ENCODE data around the gene AMBP.

Gene AMBP

DNA sequence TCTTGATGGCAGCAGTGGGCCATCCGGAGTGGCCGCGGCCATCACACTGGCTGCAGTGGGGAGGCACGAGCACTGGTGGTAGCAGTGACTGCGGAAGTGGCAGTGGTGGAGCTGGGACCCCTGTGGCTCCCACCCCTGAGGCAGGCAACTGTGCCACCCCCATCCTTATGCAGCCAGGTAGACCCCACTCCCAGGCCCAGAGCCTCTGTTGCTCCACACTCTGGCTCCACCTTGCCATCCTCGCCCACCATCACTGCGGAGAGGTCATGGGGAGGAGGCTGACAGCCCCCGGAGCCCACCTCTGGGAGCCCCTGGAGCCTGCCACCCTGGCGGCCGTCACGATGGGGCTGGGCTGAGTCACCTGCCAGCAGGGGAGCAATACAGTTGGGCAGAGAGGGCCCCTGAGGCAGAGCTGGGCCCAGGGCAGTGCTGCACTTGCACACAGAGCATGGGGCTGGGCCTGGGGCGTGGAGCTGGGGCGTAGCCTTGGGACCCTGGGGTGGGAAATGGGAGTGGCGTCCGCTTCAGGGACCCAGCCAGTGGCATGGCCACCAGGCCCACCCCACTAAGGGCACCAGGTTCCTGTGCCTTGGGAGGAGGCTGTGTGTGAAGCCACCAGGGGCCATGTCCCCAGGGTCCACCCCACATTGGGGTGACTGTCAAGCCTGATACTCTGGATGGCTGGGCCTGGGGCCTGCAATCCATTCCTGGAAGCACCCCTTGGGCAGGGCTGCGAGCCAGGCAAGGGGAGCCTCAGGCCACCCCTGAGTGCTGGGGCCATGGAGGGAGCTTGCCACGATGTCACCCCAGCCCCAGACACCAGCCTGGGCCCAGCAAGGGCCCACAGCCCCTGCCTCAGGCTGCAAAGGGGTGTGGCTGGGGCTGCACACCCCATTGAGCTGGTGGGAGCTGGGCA, 7.7 kb downstream of the AMBP start:
- H4K20me1 ChIP-seq (ENCODE audit: insufficient read depth, low read length, poor library complexity, severe bottlenecking): no peaks in the 10 kb centered on the region
- TF ChIP-seq, protein P1, sequence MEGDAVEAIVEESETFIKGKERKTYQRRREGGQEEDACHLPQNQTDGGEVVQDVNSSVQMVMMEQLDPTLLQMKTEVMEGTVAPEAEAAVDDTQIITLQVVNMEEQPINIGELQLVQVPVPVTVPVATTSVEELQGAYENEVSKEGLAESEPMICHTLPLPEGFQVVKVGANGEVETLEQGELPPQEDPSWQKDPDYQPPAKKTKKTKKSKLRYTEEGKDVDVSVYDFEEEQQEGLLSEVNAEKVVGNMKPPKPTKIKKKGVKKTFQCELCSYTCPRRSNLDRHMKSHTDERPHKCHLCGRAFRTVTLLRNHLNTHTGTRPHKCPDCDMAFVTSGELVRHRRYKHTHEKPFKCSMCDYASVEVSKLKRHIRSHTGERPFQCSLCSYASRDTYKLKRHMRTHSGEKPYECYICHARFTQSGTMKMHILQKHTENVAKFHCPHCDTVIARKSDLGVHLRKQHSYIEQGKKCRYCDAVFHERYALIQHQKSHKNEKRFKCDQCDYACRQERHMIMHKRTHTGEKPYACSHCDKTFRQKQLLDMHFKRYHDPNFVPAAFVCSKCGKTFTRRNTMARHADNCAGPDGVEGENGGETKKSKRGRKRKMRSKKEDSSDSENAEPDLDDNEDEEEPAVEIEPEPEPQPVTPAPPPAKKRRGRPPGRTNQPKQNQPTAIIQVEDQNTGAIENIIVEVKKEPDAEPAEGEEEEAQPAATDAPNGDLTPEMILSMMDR (conservative IDR thresholded peaks at IDR 0.05; ENCODE audit: low read length): no peak
- no peak for TF ChIP-seq EZH2phosphoT487 (IDR thresholded peaks at IDR 0.05; ENCODE audit: borderline replicate concordance)
- no peak overlapping the region for H2AFZ ChIP-seq (ENCODE audit: low read length)
- H3K4me2 ChIP-seq (ENCODE audit: low read depth, low read length, poor library complexity, severe bottlenecking): no peak overlapping the region
- no peaks in the 10 kb centered on the region for H3K9me3 ChIP-seq (ENCODE audit: insufficient read depth, low read depth, low read length)
- H3K36me3 ChIP-seq (ENCODE audit: insufficient read depth, low read length): no peaks in the 10 kb centered on the region
- no peaks in the 10 kb centered on the region for H3F3A ChIP-seq (ENCODE audit: low read depth)
- H3K79me2 ChIP-seq (ENCODE audit: insufficient read depth, low read length): no peaks in the 10 kb centered on the region
- H3K4me3 ChIP-seq (ENCODE audit: low read length, poor library complexity, severe bottlenecking): no peak overlapping the region
- no peaks in the 10 kb centered on the region for H3K4me1 ChIP-seq (ENCODE audit: insufficient read depth, low read length, poor library complexity, severe bottlenecking)
- H3K9me2 ChIP-seq (replicated peaks; ENCODE audit: low read depth, low read length): no peaks in the 10 kb centered on the region
- H3K27me3 ChIP-seq (ENCODE audit: insufficient read depth, low read length, poor library complexity, severe bottlenecking): no peaks in the 10 kb centered on the region
- H3K9ac ChIP-seq (ENCODE audit: low read depth, low read length, poor library complexity, severe bottlenecking): no peak overlapping the region

DNA sequence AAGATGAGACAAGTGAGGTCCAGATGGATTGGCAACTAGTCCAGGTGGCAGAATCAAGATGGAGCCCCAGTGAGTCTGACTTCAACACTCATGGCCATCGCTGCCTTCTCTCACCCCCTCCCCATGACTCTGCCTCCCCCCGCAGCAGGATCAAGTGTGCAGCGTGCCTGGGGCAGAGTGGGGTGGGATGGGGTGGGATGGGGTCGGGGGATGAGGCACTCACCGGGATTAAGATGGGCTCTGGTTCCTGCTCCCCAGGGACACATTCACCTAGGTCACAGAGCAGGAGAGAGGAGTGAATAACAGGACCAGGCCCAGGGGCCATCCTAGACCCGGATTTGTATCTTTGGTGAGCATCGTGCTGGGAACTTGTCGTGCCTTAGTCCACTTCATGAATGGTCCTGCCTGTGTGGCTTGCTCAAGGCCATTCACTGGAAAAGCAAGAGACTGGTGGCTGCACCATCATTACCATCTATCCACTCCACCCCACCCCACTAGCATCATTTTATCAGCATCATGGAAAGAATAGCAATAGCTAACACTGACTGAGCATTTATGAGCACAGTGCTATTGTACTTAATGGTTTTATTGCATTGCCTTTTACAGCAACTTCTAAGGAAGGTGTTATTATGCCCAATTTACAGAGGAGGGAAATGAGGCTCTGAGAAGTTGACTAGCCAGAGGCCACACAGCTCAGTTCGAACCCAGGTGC, 8.5 kb downstream of the AMBP start:
- no peaks in the 10 kb centered on the region for H3K9me2 ChIP-seq (replicated peaks; ENCODE audit: low read depth, low read length)
- H3K9ac ChIP-seq (ENCODE audit: low read depth, low read length, poor library complexity, severe bottlenecking): no peak overlapping the region
- H3F3A ChIP-seq (ENCODE audit: low read depth): no peaks in the 10 kb centered on the region
- no peak overlapping the region for H3K4me2 ChIP-seq (ENCODE audit: low read depth, low read length, poor library complexity, severe bottlenecking)
- H3K9me3 ChIP-seq (ENCODE audit: insufficient read depth, low read depth, low read length): no peaks in the 10 kb centered on the region
- no peaks in the 10 kb centered on the region for H4K20me1 ChIP-seq (ENCODE audit: insufficient read depth, low read length, poor library complexity, severe bottlenecking)
- no peaks in the 10 kb centered on the region for H3K27me3 ChIP-seq (ENCODE audit: insufficient read depth, low read length, poor library complexity, severe bottlenecking)
- H3K4me3 ChIP-seq (ENCODE audit: low read length, poor library complexity, severe bottlenecking): no peak overlapping the region
- H3K36me3 ChIP-seq (ENCODE audit: insufficient read depth, low read length): no peaks in the 10 kb centered on the region
- no peaks in the 10 kb centered on the region for H3K4me1 ChIP-seq (ENCODE audit: insufficient read depth, low read length, poor library complexity, severe bottlenecking)
- no peak for TF ChIP-seq EZH2phosphoT487 (IDR thresholded peaks at IDR 0.05; ENCODE audit: borderline replicate concordance)
- TF ChIP-seq, protein P1 (conservative IDR thresholded peaks at IDR 0.05; ENCODE audit: low read length): no peak
- no peak overlapping the region for H2AFZ ChIP-seq (ENCODE audit: low read length)
- no peaks in the 10 kb centered on the region for H3K79me2 ChIP-seq (ENCODE audit: insufficient read depth, low read length)

DNA sequence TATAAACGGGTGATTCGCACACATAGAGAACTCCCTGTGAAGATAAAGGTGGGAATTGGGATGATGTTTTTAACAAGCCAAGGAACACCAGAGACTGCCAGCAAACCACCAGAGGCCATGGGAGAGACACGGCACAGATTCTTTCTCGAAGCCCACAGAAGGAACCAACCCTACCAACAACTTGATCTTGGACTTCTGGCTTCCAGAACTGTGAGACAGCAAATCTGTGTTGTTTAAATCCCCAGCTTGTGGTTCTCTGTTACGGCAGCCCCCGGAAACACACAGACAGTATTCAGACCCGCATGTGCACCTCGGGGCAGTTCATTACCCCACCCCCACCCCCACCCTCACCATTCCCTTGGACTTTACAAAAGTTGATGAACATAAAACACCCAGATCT, 12.8 kb downstream of the AMBP start:
- Histone ChIP-seq H2AFZ (ENCODE audit: low read length) (no peak overlapping the region), H3K27me3 (ENCODE audit: insufficient read depth, low read length, poor library complexity, severe bottlenecking) (no peaks in the 10 kb centered on the region), H3K9ac (ENCODE audit: low read depth, low read length, poor library complexity, severe bottlenecking) (no peak overlapping the region), H3F3A (ENCODE audit: low read depth) (no peaks in the 10 kb centered on the region), H3K36me3 (ENCODE audit: insufficient read depth, low read length) (no peaks in the 10 kb centered on the region), H4K20me1 (ENCODE audit: insufficient read depth, low read length, poor library complexity, severe bottlenecking) (no peaks in the 10 kb centered on the region), H3K4me2 (ENCODE audit: low read depth, low read length, poor library complexity, severe bottlenecking) (no peak overlapping the region), H3K79me2 (ENCODE audit: insufficient read depth, low read length) (no peaks in the 10 kb centered on the region), H3K9me3 (ENCODE audit: insufficient read depth, low read depth, low read length) (no peaks in the 10 kb centered on the region), H3K4me3 (ENCODE audit: low read length, poor library complexity, severe bottlenecking) (no peak overlapping the region), H3K9me2 (replicated peaks; ENCODE audit: low read depth, low read length) (no peaks in the 10 kb centered on the region), H3K4me1 (ENCODE audit: insufficient read depth, low read length, poor library complexity, severe bottlenecking) (no peaks in the 10 kb centered on the region)
- TF ChIP-seq EZH2phosphoT487 (IDR thresholded peaks at IDR 0.05; ENCODE audit: borderline replicate concordance): no peak
- TF ChIP-seq, protein P1 (conservative IDR thresholded peaks at IDR 0.05; ENCODE audit: low read length): no peak
